Caki2 (cell line): ENCODE results near the gene NFIA. TPM values are rescaled to one million over a fixed set of nuclear protein-coding genes. Genes with fewer than 3 reads are reported as not detected.
A peak's percentile ranks its signal among the peaks of the same experiment; 100 is the strongest.

Experiments
- DNase-seq: peaks from one replicate; pipeline ENCODE4 v3.0.0-alpha.2; 2015; ENCODE audit warnings: low read depth
- in situ Hi-C: cut with HindIII; loops from 2 replicates; pipeline ENCODE4 v1.10.0; 2016; ENCODE audit warnings: low sequenced_read_pairs, low pct_unique_long_range_greater_than_20kb, mixed read lengths
- total RNA-seq: library from RNA; depleted of rRNA; stranded (reverse); fragments of >200 nt; shearing (Covaris generic); gene quantifications from 2 replicates; pipeline ENCODE4 v1.2.3, GENCODE V29; 2014; ENCODE audit warnings: low replicate concordance; rRNA removed

Gene NFIA
- 1.2 and 8.7 TPM in 2 replicates for total RNA-seq

DNA sequence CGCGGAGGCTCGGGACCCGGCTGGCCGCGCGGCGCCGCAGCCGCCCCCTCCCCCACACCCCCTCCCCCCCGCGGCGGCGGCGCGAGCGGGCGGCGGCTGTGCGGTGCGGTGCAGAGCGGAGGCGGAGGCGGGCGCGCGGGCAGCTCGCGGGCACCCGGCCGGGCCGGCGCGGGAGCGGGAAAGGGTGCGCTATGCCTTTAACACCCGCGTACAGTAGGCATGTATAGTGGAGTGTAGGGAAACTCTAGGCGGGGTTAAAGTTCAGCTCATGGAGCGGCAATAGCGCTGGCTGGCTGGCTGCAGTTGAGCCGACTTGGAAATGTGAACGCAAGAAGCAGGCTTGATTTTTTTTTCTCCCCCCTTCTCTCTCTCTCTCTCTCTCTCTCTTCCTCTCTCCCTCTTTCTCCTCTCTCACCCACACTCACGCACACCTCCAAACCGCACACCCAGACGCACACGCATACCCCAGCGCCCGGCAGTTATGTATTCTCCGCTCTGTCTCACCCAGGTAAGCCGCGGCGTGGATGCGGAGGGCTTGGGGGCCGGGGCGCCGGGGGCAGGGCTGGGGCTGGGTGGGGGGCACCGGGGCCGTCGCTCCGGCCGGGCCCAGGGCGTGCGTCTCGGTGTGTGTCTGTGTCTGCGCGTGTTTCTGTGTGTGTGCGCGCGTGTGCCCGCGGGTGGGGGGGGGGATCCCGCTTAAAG, at the start of gene NFIA:
TSS of gene NFIA (plus strand) at position 251 of the 702 bp plus-strand sequence.
- in situ Hi-C loops, result no loop called here
- DNase-seq, result peak; percentile 63

DNA sequence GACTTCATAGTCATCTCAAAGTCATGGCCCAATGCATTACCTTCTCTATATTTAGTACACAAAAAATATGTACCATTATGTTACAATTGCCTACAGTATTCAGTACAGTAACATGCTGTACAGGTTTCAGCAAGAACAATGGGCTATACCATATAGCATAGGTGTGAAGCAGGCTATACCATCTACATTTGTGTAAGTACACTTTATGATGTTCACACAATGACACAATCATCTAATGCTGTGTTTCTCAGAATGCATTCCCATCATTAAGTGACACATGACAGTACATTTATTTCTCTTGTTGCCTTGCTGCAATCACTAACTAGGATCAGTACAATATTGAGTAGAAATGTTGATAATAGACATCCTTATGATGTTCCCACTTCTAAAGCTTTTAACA, 46.5 kb upstream of the NFIA start:
- no peak for DNase-seq
- in situ Hi-C loops, result no loop called here

DNA sequence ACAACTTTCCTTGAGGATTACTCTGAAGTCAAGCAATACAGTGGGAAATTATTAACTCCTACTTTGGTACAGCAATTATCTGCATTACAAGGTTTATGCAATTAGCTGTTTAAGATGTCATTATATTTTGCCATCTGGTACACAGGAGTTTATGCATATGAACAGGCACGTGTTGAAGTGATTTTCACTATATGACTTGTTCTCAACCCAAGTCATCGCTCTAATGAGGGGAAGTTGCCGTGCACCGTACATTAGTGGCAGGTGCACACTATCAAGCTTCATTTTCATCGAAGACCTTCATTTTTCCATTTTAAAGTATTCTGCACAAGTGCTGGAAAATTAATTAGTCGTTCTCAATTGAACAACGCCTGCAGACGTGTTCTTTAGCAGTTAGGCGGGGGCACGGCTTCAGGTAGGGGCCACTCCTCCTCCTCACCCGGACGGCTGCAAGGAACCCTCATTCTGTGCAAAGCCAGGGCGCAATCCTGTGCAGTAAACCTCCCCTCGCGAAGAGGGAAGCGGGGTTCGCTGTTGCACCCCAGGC, 39.8 kb upstream of the NFIA start:
- in situ Hi-C loops, result no loop called here
- no peak for DNase-seq

DNA sequence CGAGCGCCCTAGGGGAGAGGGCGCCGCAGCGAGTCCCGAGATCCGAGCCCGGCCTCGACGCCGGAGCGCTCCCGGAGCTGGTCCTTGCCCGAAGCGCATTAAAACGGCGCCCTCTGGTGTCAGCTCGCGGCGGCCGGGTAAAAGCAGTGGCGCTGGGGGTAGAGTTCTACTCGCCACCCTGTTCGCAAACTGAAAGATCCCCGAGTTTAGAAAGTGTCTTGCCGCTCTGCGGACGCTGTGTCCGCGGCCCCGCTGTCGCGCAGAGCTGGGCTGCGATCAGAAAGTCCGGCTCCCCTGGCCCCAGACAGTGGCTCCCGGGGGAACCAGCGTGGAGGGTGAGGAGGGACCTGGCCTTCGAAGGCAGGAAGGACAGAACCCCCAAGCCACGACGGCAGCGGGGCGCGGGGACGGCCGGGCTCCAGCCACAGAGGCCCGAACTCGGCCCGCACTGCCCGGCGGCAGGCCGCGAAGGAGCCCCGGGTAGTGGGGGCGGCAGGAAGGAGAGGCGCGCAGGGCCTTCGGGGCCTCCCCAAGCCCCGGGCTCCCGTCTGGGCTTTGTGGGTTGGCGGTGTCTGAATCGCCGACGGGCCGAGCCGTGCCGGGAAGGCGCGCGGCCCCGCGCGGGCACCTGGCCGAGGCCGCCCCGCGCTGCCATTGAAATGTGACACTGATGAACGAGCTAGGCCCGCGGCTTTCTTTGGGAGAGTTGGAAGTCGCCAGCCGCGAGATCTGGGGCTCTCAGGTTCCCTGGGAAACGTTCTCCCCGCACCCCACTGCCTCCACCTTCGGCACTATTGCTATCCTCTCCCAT, 39.1 kb upstream of the NFIA start:
- no peak for DNase-seq
- in situ Hi-C loops, result no loop called here

DNA sequence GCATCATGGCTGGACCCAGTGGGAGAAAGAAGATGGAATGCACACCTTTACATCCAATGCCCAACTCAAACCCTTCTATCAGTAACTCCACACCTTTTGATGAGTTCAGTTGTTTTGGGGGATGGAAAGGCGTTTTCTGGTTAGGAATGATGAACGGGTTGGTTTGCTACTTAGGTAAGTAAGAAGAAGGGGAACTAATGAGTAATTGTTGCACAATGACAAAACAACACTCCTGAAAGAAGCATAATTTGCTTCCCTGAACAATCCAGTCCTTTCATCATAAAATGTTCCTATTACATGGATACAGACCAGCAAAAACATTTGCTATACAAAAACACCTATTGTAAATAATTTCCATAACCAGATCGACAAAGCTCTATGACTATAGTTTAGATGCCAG, 35.9 kb upstream of the NFIA start:
- in situ Hi-C loops, result no loop called here
- no peak for DNase-seq

DNA sequence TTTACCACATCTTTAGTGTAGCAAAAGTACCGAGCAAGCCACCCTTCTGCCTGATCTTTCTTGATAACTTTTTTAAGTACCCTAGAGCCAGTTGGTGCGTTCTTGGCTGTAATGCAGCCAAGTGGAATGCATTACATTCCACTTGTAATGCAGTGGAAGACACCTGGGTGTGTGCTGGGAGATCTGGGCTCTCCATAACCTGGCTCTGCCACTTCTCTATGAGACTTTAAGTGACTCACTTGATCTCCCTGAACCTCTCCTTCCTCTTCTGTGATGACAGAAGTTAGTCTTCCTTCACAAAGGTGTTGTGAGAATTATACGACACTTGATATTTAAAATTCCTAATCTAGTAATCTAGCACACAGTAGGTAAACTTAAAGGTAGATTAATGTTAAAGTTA, 35.3 kb upstream of the NFIA start:
- no peak for DNase-seq
- in situ Hi-C loops, result no loop called here

DNA sequence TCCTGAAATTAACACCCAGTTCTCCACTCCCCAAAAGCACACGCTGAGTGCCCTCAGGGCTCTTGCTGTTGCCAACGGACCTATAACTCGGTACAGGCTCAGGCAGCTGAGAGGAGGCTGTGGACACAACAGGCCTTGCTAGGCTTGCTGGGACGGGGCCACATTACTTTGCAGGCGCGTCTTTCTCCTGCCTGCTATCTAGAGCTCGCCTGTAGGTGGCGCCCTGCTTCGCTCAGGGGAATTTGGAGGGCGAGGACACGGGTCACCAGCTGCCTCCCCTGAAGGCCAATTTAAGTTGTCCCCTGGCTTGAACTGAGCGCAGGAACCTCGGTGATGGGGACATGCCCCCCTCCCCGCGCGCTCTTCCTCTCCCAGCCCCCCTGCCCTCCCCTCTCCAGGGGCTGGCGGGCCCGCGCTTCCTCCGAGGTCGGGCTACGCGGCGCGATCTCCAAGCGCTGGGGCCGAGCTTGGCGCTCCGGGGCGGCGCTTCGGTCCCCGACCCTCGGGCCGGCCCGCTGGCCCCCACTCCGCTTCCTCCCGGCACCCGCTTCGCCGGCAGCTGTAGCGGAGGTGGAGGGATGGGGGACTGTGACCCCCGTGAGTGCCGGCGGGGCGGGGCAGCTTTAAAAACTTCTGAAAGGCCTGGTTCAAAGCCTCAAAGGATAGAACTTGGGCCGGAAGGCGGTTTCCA, 32.4 kb upstream of the NFIA start:
- peak; percentile 86 for DNase-seq
- in situ Hi-C loops, result no loop called here

DNA sequence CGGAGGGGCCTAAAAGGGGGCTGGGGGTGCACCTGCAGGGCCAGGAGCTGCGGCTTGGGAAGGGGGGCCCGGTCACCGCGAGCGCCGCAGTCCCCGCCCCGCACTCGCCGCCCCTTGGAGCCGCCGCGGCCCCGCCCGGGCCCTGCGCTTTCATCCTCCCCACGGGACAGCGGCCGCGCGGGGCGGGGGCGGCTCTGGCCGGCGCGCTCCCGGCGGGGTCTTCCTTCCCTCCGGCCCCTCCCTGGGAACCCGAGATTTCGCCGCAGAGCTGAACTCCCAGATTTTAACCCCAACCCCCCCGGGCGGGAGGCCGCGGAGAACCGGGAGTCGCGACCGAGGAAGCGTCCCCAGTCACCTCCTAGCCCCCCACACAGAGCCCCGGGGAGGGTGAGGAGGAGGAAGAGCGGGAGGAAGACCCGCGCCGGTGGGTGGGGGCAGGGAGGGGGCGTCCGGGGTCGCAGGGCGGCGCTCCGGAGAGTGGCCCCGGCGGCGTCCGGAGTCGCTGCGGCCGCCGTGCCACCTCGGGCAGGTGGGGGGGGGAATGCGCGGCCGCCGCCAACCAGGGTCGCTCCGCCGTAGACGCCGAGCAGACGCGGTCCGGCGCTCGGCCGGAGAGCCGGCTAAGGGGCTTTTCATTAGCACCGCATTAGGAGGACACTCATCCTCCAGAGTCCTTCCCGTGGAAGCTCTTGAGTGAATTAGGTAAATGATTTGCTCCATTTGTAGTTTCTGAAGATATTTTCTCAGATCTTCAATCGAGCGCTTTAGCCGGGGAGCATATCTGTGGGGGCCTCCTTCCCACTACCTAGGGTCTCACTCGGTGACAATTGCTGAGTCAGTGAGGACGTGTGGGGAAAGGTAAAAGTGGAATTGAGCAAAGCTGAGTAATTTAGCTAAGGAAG, 31.6 kb upstream of the NFIA start:
- peak; percentile 18 for DNase-seq
- in situ Hi-C loops, result no loop called here

DNA sequence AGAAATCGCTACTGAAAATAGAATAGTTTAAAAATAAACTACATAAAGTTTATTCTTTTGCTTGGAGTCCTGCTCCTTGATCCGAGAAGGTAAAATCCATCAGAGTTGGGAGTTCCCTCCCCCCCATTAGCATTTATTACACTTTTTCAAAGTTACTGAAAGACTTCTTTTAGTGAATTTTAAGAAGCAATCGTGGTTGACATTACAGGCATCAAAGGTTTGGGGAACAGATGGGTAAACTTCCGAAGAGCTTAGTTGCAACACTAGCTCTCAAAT, 31.0 kb upstream of the NFIA start:
- in situ Hi-C loops, result no loop called here
- DNase-seq, result no peak

DNA sequence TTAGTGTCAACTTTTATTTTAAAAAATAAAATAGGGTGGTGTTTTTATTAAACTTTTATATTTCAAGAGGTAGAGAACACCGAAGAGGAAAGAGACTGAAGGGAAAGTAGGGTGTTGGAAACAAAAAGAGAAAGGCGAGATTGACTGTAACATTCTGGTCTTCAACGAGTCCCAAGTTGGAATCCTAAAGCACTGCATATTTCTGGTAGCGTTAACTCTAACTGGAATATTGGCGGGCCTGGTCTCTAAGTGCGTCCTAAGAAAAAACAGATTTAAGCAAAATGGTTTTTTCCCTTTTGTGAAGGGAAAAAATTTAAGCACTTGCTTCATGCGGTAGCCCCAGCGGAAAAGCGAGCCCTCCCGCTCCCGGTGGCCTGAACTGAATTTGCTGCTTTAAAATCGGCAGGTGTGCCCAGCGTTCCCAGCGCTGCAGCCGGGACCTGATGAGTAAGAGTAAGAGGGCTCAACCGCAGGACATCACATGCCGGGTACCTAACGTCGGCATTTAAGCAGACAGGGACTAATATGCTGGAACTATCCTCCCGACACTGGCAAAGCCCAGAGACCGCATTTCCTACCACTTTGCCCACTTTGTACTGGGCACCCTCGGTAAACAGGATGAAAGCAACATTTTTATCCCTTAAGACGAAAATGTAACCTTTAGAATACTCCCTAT, 30.5 kb upstream of the NFIA start:
- in situ Hi-C loops, result no loop called here
- no peak for DNase-seq

DNA sequence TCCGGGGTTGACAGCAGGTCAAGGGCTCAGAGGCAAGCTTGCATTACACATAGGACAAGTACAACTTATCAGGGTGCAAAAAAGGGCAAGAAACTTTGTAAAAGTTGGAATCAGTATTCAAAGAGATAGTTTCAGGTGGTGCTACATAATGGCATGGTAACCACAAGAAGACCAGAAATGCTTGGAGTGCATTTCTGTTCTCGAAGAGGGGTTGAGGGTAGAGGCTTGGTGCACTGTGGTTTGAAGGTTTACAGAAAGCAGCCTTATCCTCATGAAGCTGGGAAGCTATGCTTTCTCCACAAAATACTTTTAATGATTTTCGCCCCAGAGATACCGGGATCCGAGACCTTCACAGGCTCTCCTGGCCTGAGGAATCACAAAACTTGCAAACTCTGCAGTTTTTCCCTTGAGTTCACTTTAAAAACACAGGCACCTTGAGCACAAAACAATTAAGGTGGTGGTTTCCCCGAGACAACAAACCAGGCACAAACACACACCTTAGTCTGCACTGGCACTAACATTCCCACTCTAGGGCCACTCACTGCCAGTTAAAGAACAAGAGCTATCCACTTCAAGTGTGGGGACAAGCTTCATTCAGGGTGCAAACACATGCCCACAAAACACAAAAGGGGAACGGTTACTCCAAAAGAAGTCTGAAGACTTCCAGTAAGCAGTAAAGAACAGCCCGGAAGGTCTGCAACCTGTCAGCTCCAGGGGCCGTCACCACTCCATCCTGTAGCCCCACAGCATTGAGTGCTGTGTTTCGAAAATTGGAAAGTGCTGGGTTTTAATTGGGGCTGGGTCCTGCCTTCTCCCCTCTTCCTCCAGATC, 29.8 kb upstream of the NFIA start:
- no peak for DNase-seq

DNA sequence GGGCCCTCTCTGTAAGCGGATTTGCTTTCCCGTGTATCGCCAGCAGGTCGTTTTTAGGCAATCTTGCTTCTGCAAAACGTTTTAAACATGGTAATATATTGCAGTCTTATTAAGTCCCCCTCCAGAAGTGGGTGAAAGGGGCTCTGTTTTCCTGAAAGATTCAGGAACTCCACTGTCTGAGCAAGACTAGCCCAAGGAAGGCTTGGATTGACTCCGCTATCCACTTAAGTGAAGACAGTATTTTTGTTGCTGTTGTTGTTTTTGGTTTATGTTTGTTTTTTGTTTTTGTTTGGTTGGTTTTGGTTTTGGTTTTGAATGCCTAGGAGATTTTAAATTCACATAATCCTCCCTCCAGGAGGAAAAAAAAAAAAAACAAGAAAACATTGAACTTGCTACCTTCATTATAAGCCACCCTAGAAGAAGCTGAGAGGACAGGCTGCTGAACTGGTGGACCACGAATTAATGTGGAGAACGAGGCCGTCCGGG, 29.1 kb upstream of the NFIA start:
- DNase-seq, result no peak
- in situ Hi-C loops, result no loop called here

More for the DNA sequence above, 29.8 kb upstream of the NFIA start:
- in situ Hi-C loops, result no loop called here

DNA sequence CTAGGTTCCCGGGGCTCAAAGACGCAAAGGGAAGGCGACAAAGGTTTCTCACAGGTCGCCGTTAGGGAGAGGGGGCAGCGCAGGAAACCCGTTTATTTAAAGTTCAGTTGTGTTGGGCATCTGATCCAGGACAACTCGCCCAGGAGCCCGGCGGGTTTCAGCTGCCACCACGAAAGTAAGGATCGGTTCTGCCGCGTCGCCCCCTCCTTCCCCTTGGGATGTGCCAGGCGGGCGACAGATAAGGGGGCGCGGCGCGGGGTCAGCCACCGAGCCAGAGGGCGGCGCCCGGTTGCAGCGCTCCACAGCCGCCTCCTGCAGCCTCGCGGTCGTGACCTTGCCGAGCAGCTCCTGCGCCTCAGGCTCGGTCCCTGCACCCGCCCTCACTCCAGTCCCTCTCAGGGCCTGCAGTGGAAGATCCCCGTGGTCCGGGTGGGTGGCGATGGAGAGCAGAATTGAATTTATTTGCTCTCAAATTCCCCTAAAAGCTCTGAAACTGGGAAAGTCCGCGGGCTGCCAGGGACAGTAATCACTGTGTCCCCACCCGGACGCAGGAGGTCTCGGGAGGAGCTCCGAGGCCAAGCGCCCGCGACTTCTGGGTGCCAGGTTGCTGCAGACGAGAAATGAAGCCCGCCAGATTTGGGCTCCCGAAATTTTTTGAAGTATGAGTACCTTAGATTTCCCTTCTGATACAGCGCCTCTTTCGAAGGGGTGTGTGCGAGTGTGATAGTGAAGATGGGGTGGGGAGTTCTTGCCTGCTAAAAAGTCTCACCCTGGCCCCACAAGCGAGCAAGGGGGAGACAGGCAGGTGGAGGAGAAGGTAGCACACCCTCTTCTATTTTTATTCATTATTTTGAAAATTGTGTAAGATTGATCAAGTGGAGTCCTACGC, 28.4 kb upstream of the NFIA start:
- DNase-seq, result no peak
- in situ Hi-C loops, result no loop called here

DNA sequence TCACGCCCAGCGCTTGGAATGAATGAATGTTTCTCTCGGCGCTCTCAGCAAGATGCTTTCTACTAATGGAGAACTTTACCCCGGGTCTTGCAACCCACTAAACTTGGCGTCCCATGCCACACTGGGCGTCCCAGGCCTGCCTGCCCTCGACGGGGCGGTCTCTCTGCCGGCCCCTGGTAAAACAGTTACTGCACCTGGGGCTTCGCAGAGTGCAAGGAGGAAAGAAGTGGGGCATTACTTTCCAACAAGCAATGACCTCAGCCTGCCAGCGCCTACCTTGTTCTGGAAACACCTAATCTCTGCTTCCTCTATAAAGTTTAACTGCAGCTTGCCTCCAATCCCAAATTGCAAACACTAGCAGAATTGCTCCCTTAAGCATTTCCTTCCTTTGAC, 27.8 kb upstream of the NFIA start:
- DNase-seq, result no peak
- in situ Hi-C loops, result no loop called here

DNA sequence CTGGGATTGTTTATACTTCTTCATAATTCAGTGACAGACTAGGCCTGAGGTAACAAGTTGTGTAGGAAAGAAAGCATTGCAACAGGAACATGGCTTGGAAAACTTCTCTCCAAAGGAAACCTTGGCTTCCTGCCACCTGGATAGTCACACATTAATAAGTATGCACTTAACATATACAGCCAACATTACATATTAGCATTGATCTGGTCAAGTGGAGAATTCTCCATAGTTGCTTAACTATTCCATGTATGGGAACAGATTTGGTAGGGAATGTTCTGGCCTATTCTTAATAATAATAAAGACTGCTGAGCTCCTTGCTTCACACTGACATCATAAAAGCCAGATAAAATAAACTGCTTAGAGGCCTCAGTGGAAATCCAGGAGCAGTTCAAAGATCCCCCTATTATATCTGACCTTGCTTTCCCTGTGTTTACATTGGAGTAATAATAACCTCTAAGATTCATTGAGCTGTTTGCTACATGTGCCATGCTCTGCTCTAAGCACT, 27.2 kb upstream of the NFIA start:
- no peak for DNase-seq
- in situ Hi-C loops, result no loop called here

DNA sequence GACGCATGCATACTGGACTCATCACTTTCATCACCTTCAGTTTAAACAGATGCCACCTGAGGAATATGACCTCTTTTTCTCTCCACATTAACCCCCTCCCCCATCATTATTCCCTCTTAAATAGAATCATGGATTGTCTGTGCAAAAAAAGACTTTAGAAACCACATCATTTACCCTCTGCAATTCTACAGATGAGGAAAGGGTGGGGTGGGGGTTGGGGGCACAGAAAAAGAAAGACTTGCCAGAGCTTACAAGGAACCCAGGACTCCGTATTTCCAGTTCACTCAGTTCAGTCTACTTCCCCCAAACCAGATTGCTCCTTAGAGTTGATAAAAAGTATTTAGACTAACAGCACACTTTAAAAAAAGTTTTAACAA, 26.2 kb upstream of the NFIA start:
- DNase-seq, result no peak
- in situ Hi-C loops, result no loop called here
